NCI-H1417 treated with DMSO at 0.1 percent for 48 hours (cell line): ENCODE measurements around the gene LRRN2.

Experiments used
- DNase-seq: peaks from one replicate; lab custom pipeline; 2025; lab: John Stamatoyannopoulos, UW

LRRN2 gene

DNA sequence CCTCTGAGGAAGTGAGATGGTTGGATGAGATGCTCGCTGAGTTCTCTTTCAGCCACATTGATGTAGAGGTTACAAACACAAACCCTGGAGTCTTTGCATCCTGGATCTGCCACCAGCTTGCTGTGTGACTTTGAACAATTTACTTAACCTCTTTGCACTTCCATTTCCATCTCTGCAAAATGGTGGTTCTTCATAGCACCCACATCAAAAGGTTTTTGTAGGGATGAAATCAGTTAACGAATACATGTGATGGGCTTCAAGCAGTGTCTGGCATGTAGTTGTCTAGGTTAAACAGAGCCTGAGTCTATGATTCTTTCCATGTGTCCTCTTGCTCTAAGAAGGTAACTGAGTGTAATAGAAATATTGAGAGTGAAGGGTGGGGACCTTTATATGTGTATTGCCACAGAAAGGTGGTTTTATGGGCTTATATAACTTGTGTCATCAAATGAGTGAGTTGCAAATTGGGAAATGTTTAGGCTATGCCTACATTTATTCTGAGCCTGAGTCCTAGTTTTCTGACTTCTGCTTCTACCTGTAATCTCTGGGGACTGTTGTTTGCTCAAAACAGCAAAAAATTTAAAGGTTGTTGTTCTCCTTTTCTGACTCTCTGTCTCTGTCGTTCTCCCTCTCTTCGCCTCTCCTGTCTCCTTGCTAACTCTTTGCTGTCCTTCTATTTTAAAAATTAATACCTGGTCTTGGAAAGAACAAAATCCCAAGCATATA, 27.3 kb upstream of the LRRN2 start:
- no peak for DNase-seq

DNA sequence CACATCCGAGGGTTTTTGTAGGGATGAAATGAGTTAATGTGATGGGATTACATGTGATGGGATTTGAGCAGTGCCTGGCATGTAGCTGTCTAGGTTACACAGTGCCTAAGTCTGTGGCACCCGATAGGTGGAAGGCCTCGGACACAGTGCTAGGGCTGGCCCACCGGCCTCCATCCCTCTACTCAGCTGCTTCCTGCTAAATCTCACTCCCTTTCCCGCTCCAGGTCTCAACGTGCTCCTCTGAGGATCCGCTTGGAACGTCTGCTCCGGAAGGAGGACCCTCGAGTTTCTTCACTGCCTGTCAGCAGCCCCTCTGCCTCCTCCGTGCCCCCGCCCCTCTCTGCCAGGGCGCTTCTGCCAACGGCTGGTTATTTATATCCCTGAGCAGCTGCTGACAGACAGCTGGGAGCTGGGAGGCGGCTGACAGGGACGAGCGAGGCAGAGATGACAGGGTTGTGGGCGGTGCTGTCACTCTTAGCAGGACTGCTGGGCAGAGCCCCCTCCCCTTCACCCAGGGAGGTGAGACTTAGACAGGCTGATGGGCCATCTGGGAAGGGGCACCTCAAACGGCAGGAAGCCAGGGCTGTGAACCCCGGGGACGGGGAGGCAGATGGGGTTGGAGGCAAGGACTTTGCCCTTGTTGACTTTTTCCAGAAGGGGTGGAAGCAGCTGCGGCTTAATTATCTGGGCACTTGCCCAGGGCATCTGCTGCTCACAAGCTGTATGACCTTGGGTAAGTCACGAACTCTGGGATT, 26.6 kb upstream of the LRRN2 start:
- no peak for DNase-seq

DNA sequence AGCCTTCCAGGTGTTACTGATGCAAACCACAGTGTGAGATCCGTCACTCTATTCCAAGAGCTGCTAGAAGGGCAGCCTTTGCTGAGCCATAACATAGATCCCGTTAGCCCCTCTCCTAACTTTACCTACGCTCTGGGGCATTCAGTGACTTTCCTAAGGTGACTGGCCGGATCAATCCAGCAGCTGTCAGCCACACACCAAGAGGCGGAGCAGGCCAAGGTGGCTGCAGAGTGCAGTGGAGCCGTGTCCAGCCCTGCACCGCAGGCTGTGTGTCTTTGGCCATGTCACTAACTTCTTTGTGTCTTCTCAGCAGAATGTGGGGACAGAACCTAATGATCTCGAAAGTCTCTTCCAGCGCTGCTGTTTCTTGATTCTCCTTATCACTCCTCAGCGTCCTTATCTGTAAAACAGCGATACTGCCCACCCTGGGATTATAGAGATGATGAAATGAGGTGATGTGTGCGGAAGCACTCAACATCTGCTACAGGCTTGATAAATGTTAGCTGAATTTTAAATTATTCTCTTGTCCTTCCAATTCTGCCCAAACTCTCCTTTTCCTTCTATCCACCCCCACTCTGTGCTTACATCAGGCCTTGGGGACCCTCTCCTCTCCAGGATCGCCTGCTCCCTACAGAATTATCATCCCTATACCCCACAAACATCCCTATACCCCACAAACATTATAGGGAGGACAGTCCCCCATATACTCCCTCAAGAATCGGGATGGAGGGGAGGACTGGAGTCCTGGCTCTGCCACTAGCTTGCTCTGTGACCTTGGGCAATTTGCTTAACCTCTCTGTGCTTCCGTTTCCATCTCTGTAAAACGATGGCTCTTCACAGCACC, 25.8 kb upstream of the LRRN2 start:
- no peak for DNase-seq

- DNase-seq: no peak
Measured at GRCh38 chr1:204709960-204710912, 24.7 kb upstream of the LRRN2 start.

GRCh38 chr1:204709021-204709420, 23.5 kb upstream of the LRRN2 start:
- no peak for DNase-seq

DNA sequence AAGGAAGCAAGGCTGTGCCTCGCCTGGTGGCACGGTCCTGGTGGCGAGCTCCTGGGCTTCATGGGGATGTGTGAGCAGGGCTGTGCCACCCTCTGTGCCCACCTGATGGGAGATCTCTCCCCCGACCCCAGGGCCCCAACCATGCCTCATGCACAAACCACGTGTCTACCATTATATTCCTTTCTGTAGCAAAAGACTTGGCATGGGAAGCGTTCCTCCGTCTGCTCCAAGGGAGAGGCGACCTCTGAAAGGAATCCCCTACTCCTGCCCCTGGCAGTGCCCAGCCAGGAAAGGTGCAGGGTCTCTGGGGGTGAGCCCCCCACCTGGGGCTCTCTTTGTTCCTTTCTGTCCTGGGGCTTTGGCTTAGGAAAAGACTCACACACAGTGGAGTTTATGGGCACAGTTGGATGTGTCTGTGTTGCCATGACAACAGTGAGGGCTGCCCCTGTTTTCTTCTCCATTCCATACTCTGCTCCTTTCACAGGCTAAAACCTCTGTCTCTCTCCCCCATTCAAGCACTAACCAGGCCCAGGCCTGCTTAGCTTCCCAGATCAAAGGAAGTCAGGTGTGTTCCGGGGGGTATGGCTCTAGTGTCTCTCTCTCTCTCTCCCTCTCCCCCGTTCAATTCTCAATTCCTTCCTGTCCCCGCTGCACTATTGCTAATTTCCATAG, 21.4 kb upstream of the LRRN2 start:
- DNase-seq: no peak

DNA sequence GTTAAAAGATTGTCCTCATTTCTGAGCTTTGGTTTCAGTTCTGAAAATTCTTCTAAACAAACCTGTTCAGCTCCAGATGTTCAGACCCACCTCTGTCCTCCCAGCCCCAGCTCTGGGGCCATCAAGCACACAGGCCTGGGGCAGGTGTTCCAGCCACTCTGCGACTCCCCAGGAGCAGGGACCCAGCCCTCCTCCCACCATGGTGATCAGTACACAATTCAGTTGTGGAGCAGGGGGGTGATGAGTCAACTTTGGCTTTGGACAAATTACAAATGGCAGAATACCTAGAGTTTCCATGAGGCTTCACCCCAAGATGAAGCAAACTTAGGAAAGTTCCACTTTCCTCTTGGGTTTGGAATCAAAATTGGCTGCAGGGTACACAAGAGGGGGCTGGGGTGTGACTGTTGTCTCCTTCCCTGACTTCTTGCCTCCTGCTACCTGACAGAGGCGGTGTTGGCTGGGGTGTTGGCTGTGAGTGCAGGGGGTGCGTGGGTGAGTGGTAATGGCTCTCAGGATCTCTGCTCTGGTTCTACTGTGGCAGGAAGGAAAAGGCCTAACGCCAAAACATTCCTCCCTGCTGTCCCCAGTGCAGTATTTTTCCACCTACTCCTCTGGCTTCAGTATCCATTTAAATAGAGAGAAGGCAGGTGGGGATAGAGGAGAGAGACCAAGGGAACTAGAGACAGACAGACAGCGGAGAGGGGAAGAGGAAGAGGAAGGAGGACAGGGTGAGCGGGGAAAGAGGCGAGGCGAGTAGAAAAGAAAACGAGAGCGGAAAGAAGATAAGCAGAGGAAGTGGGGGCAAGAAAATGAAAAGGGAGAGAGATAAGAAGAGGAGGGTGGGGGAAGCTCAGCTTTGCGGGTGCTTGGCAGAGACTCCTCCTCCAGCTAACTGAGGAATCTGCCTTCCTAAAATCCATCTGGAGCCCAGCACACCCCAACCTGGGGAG, 20.6 kb upstream of the LRRN2 start:
- no peak for DNase-seq

- no peak for DNase-seq
Measured at GRCh38 chr1:204705493-204705811, 19.9 kb upstream of the LRRN2 start.

GRCh38 chr1:204704794-204705492, 19.4 kb upstream of the LRRN2 start:
- no peak for DNase-seq

DNA sequence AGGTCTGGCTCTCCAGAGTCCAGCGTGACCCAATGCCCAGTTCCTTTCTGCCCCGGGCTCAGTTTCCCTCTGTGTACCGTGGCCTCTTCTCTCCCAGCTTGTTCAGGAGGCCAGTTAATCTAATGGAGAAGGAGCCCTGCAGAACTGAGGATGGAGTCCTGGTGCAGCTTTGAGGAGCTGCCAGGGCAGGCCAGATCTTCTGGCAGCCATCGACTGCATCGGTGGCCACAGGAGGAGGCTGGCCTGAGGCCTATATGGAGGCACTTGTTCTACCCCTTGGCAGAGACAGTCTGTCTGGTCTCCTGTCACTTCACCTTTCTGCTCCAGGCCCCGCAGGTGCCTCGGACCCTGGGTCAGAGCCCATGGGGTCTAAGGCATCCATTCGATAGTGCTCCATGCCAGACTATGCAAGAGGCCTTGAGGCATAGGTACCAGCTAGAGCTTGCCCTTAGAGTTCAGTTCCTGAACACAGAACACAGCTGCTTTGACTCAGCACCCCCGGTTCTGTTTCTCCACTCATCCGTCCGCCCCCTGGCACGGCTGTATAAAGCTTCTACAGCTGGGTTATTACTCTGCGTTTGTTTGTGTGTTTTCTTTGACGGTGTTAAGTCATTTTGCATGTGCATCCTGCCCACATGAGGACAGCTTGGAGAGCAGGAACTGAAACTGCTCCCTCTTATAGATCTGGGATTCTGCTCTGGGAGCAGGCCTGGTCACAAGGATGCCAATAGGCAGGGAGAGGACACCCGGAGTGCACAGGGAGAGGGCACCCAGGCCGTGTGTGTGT, 18.5 kb upstream of the LRRN2 start:
- no peak for DNase-seq

GRCh38 chr1:204703268-204703664, 17.7 kb upstream of the LRRN2 start:
- DNase-seq: no peak

- no peak for DNase-seq
Measured at GRCh38 chr1:204702552-204703267, 17.2 kb upstream of the LRRN2 start.

DNA sequence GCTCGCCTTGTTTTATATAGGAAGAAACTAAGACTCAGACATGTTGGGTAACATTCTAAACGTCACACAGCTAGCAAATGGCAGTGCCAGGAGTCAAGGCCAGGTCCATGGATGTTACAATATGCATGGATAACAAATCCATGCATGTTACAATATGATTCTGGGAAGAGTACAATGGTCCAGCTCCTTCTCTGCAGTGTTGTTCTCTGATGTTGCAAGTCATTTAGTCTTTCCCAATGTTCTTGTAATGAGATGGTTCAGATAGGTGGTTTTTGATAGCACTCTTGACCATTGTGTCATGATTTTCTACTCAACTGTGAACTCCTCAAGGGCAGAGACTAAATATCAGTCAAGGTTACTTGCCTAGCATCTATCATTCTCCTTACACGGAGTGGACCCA, 15.7 kb upstream of the LRRN2 start:
- DNase-seq: no peak

- DNase-seq: no peak
Measured at GRCh38 chr1:204697893-204698292, 12.4 kb upstream of the LRRN2 start.

DNA sequence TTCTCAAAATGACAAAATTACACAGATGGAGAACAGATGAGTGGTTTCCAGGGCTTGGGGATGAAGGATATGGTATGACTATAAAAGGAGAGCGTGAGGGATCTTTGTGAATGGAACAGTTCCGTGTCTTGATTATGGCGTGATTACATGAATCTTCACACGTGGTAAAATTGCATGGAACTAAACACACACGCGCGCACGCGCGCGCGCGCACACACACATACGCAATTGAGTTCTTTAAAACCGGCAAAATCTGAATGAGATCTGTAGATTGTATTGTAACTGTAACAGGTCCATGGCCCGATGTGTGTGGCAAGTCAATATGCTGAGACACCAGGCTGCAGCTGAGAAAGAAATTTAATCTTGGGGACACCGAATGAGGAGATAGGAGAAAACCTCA, 11.1 kb upstream of the LRRN2 start:
- DNase-seq: no peak

DNA sequence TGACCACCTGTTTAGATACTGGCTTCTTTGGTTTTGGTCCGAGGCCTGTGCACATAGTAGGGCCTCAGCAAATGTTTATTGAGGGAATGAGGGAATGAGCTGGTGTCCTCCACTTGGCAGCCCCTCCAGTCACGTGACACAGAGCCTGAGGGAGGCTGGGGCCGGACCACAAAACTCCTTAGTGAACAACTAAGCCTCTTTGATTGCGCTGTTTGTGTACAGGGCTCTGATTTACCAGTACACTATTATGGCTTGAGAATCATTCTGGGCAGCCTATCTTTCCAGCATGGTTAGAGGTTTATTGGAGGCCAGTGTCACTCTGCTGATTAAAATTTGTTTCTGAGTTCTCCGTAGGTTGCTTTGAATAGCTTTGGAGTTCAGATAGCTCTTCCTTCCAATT, 10.2 kb upstream of the LRRN2 start:
- DNase-seq: no peak

DNA sequence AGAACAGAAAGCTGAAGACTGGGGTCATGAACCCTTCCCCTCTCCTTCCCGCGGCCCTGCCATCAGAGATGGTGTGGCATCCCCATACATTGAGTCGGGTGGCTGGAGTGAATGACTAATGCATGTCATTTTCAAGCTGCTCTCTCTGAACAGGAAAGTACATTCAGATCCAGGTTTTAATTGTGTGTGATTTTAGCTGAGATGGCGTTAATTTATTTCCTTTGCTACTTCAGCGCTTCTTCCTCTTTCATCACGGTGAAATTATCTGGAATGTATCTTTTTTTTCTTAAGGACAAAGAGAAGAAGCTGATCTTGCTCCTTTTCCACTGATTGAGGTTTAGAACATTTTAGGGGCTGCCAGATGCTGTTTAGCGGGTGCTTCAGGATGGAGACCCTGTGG, 8.6 kb upstream of the LRRN2 start:
- DNase-seq: no peak

GRCh38 chr1:204692841-204693356, 7.4 kb upstream of the LRRN2 start:
- DNase-seq: no peak
